Thyroid gland (tissue), 4 donors: Measurements from ENCODE around the gene NOTCH2. TPM values are rescaled to one million over a fixed set of nuclear protein-coding genes. Genes with fewer than 3 reads are reported as not detected.
A peak's percentile ranks its signal among the peaks of the same experiment; 100 is the strongest.

Experiments used
- DNase-seq, 2 donors: peaks; one replicate each; pipeline ENCODE4 v3.0.0-alpha.2; 2019
- H3K27ac ChIP-seq, 3 donors: fragments of 200-600 bp; sonication (generic); 1 replicate in 2 of 3; 2 replicates in 1 of 3; pipeline ENCODE4 v1.5.1; 2016 to 2019; ENCODE audit warnings: mild to moderate bottlenecking in 1 of 3, moderate library complexity in 1 of 3
- H3K27me3 ChIP-seq: fragments of 200-600 bp; sonication (generic); one replicate; pipeline ENCODE4 v1.5.1; 2019
- H3K36me3 ChIP-seq, 2 donors: fragments of 200-600 bp; sonication (generic); one replicate each; pipeline ENCODE4 v1.5.1; 2016 to 2019
- H3K4me1 ChIP-seq, 2 donors: fragments of 200-600 bp; sonication (generic); one replicate each; pipeline ENCODE4 v1.5.1; 2017 to 2019
- H3K4me3 ChIP-seq, 3 donors: fragments of 200-600 bp; sonication (generic); replicated peaks in 1 of 3; 1 replicate in 2 of 3; 2 replicates in 1 of 3; pipeline ENCODE4 v1.5.1; 2016; ENCODE audit warnings: mild to moderate bottlenecking in 1 of 3
- H3K9me3 ChIP-seq: fragments of 200-600 bp; sonication (generic); one replicate; pipeline ENCODE4 v1.5.1; 2017
- POLR2A ChIP-seq, 2 donors: fragments of 450-650 bp; IDR thresholded peaks; one replicate each; pipeline ENCODE4 v1.6.1; 2017; ENCODE audit warnings: antibody characterized with exemption in 2 of 2, mild to moderate bottlenecking in 2 of 2, moderate library complexity in 1 of 2
- WGBS, 2 donors: methylation state at CpG; one replicate each; pipeline ENCODE4 v1.1.5; 2017; 5-methylcytosine and 5-hydroxymethylcytosine counted together
- intact Hi-C: fragments of 100-400 bp; cut with DNase I; formaldehyde crosslinking; loops from one replicate; pipeline ENCODE4 v1.15.1; 2023
- total RNA-seq, 4 donors: library from RNA; depleted of rRNA; stranded (reverse); fragments of >200 nt; gene quantifications; one replicate each; pipeline ENCODE4 v1.2.3, GENCODE V29; 2016
- TF ChIP-seq, protein P1 (sequence below), 6 experiments: fragments of 200-600 bp in 3 of 6; fragments of 450-650 bp in 3 of 6; sonication (generic) in 3 of 6; IDR thresholded peaks; one replicate each; pipeline ENCODE4 v1.5.1; 2016 to 2019; ENCODE audit warnings: antibody characterized with exemption in 6 of 6, mild to moderate bottlenecking in 2 of 6, inconsistent platforms in 1 of 6, moderate library complexity in 1 of 6

The NOTCH2 gene
- total RNA-seq, 4 donors from 2014 or later = 87.2 to 142 (median 115) TPM

DNA sequence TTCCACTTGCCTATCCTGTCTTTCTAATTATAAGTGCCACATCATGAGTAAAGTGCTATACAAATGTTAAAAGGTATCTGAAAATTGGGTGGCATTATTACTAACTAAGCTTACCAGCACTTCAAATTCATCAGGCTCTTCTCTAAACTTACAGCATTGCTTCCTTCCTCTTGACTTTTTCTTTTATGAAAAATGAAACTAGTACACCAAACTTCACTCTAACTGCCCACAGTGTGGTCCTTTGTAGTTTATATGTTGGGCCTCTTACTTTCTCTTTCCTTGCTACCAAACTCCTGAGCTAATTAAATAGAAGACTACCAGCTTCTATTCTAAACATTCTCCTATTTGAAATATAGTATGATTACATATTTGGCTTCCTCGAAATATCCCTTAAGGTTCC, 81.8 kb downstream of the NOTCH2 start:
- H3K27me3 ChIP-seq = no peaks in the 10 kb centered on the region
- H3K4me1 ChIP-seq = peaks cover 0 to 18% of the 10 kb centered on the region in 2 donors
- intact Hi-C loops = no loop called here
- DNase-seq = no peak
- no peaks in the 10 kb centered on the region for H3K36me3 ChIP-seq
- no peaks in the 10 kb centered on the region for H3K9me3 ChIP-seq
- TF ChIP-seq, protein P1, sequence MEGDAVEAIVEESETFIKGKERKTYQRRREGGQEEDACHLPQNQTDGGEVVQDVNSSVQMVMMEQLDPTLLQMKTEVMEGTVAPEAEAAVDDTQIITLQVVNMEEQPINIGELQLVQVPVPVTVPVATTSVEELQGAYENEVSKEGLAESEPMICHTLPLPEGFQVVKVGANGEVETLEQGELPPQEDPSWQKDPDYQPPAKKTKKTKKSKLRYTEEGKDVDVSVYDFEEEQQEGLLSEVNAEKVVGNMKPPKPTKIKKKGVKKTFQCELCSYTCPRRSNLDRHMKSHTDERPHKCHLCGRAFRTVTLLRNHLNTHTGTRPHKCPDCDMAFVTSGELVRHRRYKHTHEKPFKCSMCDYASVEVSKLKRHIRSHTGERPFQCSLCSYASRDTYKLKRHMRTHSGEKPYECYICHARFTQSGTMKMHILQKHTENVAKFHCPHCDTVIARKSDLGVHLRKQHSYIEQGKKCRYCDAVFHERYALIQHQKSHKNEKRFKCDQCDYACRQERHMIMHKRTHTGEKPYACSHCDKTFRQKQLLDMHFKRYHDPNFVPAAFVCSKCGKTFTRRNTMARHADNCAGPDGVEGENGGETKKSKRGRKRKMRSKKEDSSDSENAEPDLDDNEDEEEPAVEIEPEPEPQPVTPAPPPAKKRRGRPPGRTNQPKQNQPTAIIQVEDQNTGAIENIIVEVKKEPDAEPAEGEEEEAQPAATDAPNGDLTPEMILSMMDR (IDR thresholded peaks at IDR 0.05) = no peak
- no peak for TF ChIP-seq POLR2A (IDR thresholded peaks at IDR 0.05)
- 91 to 93% methylated on average over 1 of the region's 1 CpG for WGBS, 2 donors
- no peak overlapping the region for H3K4me3 ChIP-seq
- H3K27ac ChIP-seq = peak overlapping the region; percentile 1 to 15 (median 14)

DNA sequence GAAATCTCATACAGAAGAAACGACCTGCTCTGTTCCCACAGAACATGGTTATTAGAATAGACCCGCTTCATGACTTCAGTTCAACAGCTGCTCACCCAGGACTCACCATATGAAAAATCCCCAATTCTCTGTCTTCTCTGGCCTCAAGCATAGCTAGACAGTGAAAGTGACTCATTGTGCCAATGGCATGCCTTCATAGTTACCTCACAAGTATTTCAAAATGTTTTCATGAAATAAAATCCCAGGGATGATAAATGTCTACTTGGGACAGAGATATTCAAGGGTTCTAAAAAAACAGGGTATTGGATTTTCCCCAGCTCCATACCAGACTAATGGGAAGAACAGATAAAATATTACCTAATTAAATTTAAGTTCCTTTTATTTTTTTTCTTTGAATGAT, 82.3 kb downstream of the NOTCH2 start:
- intact Hi-C loops = no loop called here
- Histone ChIP-seq H3K27me3 (no peaks in the 10 kb centered on the region), H3K9me3 (no peaks in the 10 kb centered on the region), H3K4me3 (no peak overlapping the region), H3K27ac (peak overlapping the region in 2 of 3 donors; percentile 1 to 15), H3K36me3 (no peaks in the 10 kb centered on the region), H3K4me1 (peaks cover 5 to 23% of the 10 kb centered on the region in 2 donors)
- 88 to 94% methylated on average over 2 of the region's 2 CpGs for WGBS, 2 donors
- DNase-seq = no peak
- TF ChIP-seq, protein P1 (IDR thresholded peaks at IDR 0.05) = no peak
- no peak for TF ChIP-seq POLR2A (IDR thresholded peaks at IDR 0.05)

DNA sequence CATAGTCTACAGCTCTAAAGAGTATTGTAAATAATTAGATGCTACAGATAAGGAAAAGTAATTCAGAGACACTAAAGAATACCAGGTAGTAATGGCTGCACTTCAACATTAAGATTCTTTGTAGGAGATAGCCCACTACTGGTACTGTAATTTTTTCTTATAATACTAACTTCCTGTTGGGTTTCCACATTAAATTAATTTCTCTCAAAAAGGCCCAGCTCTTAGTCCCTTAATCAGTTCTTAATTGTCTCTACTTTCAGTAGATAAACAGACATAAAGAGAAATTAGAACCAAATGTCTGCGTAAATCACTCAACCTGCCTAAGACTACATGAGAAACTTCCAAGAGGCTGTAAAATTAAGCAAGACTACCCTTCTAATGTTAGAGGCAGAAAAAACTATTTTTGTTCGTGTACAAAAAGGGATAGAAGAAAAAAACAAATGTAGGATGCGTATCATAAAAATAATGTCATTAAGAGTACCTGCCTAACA, 83.4 kb downstream of the NOTCH2 start:
- Histone ChIP-seq H3K27ac (no peak overlapping the region), H3K27me3 (no peaks in the 10 kb centered on the region), H3K9me3 (no peaks in the 10 kb centered on the region), H3K4me1 (peaks cover 12 to 32% of the 10 kb centered on the region in 2 donors), H3K4me3 (no peak overlapping the region), H3K36me3 (no peaks in the 10 kb centered on the region)
- DNase-seq = no peak
- intact Hi-C loops = no loop called here
- WGBS, 2 donors = 90 to 91% methylated on average over 3 of the region's 3 CpGs
- no peak for TF ChIP-seq POLR2A (IDR thresholded peaks at IDR 0.05)
- TF ChIP-seq, protein P1 (IDR thresholded peaks at IDR 0.05) = no peak

DNA sequence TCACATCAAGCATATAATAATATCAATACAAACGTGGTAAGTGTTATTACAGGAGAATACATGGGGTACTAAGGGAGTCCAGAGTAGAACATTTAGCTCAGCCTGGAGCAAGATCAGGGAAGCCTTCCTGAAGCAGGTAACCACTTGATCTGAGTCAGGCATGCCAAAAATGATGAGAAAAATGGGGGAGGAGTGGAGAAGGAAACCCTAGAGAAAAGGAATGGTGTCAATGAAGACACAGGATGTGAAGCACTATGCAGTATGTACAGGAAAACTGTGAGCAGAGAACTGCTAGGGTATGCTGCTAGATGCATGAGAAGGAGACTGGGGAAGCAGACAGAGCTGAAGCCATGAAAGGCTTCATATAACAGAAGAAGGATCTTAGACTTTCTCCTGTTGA, 84.7 kb downstream of the NOTCH2 start:
- TF ChIP-seq POLR2A (IDR thresholded peaks at IDR 0.05) = no peak
- TF ChIP-seq, protein P1 (IDR thresholded peaks at IDR 0.05) = no peak

DNA sequence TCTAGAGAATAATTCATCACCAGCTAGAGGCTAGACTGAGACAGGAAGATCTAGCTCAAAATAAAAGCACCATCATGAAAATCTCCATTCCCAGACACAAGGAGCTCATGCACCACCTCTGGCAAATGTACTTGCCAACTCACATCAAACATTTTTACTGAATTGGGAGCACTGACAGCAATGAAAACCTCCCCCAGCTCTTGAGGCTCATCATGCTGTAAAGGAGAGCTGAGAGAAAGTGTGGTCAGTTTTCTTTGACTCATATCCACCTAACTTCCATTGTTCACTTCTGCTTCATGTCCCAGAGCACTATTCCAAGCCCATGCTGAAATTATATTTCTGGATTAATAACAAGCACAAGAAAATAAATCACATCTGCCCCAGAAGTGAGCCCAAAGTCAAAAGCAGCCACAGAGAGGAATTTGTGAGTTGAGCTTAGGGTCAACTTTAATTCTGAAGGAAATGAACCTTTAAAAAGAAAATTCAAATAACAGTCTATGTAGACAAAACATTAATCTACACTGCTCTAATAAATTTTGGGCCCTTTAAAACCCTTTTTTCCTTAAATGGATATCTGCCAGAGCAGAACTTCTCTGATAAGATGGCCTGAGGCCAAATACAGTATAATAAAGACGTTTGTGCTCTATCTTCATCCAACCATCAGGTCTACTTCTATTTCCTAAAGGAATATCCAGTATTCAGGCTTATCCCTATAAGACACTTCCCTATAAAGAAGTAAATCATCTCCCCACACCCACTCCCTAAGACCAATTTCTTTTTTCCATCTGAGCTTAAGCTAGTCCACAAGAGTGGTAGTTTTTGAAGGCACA, 87.3 kb downstream of the NOTCH2 start:
- intact Hi-C loops = no loop called here
- no peaks in the 10 kb centered on the region for H3K9me3 ChIP-seq
- H3K27ac ChIP-seq = peak overlapping the region in 2 of 3 donors; percentile 16 to 43
- H3K4me1 ChIP-seq = peaks cover 21 to 34% of the 10 kb centered on the region in 2 donors
- DNase-seq = peak; percentile 13 to 29
- TF ChIP-seq POLR2A (IDR thresholded peaks at IDR 0.05) = no peak
- TF ChIP-seq, protein P1 (IDR thresholded peaks at IDR 0.05) = no peak
- no peaks in the 10 kb centered on the region for H3K36me3 ChIP-seq
- H3K4me3 ChIP-seq = no peak overlapping the region
- 28 to 35% methylated on average over 1 of the region's 1 CpG for WGBS, 2 donors
- H3K27me3 ChIP-seq = no peaks in the 10 kb centered on the region

More for the DNA sequence above, 84.7 kb downstream of the NOTCH2 start:
- no peak for DNase-seq
- H3K27ac ChIP-seq = no peak overlapping the region
- no peaks in the 10 kb centered on the region for H3K27me3 ChIP-seq
- no peak overlapping the region for H3K4me3 ChIP-seq
- peaks cover 12 to 32% of the 10 kb centered on the region in 2 donors for H3K4me1 ChIP-seq
- intact Hi-C loops = no loop called here
- WGBS, 2 donors = 43 to 49% methylated on average over 1 of the region's 1 CpG
- no peaks in the 10 kb centered on the region for H3K9me3 ChIP-seq
- no peaks in the 10 kb centered on the region for H3K36me3 ChIP-seq
